ENCODE measurements around the gene TLE1.

DNA sequence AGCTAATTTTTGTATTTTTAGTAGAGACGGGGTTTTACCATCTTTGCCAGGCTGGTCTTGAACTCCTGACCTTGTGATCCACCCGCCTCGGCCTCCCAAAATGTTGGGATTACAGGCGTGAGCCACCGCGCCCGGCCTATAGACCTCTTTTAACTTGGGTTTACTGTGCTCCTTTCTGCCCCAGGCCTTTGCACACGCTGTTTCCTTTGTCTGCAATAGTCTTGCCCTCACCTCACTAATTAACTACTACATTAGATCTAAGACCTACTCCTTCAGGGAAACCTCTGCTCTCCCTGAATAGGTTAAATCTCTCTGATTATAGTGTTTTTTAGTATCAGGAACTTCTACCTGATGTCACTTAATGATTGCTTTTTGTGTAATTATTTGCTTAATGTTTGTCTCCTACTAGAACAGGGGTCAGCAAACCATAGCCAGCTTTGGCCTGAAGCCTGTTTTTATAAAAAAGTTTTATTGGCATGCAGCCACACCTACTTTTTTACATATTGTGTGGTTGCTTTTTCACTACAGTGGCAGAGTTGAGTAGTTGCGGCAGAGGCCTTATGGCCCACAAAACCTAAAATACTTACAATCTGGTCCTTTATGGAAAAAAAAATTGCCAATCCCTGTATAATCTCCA lies 31.2 kb upstream of the TLE1 start:
- no peak for TF ChIP-seq TCF12 (IDR thresholded peaks at IDR 0.05; ENCODE audit: low read depth, low read length)
- no peak for TF ChIP-seq CEBPB (IDR thresholded peaks at IDR 0.05; ENCODE audit: borderline replicate concordance in 1 of 2, low read depth in 2 of 2, low read length in 2 of 2)
- no peak for TF ChIP-seq BRCA1 (IDR thresholded peaks at IDR 0.05; ENCODE audit: low read depth, low read length)
- TF ChIP-seq, protein P1, sequence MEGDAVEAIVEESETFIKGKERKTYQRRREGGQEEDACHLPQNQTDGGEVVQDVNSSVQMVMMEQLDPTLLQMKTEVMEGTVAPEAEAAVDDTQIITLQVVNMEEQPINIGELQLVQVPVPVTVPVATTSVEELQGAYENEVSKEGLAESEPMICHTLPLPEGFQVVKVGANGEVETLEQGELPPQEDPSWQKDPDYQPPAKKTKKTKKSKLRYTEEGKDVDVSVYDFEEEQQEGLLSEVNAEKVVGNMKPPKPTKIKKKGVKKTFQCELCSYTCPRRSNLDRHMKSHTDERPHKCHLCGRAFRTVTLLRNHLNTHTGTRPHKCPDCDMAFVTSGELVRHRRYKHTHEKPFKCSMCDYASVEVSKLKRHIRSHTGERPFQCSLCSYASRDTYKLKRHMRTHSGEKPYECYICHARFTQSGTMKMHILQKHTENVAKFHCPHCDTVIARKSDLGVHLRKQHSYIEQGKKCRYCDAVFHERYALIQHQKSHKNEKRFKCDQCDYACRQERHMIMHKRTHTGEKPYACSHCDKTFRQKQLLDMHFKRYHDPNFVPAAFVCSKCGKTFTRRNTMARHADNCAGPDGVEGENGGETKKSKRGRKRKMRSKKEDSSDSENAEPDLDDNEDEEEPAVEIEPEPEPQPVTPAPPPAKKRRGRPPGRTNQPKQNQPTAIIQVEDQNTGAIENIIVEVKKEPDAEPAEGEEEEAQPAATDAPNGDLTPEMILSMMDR (IDR thresholded peaks at IDR 0.05 in 2 of 3, conservative IDR thresholded peaks at IDR 0.05 in 1 of 3; ENCODE audit: control insufficient read depth in 2 of 3, extremely low read depth in 1 of 3, insufficient read depth in 1 of 3, low read depth in 3 of 3, low read length in 3 of 3) = no peak
- no peak for TF ChIP-seq MXI1 (IDR thresholded peaks at IDR 0.05; ENCODE audit: low read depth, low read length)
- TF ChIP-seq POLR2AphosphoS2 (IDR thresholded peaks at IDR 0.05; ENCODE audit: low read depth, low read length) = no peak
- no peak for TF ChIP-seq BACH1 (IDR thresholded peaks at IDR 0.05; ENCODE audit: borderline replicate concordance)
- TF ChIP-seq, protein P2, sequence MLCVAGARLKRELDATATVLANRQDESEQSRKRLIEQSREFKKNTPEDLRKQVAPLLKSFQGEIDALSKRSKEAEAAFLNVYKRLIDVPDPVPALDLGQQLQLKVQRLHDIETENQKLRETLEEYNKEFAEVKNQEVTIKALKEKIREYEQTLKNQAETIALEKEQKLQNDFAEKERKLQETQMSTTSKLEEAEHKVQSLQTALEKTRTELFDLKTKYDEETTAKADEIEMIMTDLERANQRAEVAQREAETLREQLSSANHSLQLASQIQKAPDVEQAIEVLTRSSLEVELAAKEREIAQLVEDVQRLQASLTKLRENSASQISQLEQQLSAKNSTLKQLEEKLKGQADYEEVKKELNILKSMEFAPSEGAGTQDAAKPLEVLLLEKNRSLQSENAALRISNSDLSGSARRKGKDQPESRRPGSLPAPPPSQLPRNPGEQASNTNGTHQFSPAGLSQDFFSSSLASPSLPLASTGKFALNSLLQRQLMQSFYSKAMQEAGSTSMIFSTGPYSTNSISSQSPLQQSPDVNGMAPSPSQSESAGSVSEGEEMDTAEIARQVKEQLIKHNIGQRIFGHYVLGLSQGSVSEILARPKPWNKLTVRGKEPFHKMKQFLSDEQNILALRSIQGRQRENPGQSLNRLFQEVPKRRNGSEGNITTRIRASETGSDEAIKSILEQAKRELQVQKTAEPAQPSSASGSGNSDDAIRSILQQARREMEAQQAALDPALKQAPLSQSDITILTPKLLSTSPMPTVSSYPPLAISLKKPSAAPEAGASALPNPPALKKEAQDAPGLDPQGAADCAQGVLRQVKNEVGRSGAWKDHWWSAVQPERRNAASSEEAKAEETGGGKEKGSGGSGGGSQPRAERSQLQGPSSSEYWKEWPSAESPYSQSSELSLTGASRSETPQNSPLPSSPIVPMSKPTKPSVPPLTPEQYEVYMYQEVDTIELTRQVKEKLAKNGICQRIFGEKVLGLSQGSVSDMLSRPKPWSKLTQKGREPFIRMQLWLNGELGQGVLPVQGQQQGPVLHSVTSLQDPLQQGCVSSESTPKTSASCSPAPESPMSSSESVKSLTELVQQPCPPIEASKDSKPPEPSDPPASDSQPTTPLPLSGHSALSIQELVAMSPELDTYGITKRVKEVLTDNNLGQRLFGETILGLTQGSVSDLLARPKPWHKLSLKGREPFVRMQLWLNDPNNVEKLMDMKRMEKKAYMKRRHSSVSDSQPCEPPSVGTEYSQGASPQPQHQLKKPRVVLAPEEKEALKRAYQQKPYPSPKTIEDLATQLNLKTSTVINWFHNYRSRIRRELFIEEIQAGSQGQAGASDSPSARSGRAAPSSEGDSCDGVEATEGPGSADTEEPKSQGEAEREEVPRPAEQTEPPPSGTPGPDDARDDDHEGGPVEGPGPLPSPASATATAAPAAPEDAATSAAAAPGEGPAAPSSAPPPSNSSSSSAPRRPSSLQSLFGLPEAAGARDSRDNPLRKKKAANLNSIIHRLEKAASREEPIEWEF (IDR thresholded peaks at IDR 0.05; ENCODE audit: insufficient replicate concordance, low read depth, low read length) = no peak

Measured in GM12878 (cell line).